ENCODE results near the gene ZNF787. TPM values are rescaled to one million over a fixed set of nuclear protein-coding genes. Genes with fewer than 3 reads are reported as not detected.
"Not testable (repeated sequence)": the region's sequence is repeated elsewhere in the genome, so short reads cannot be mapped to it uniquely, and the experiment has no call there.

The ZNF787 gene
- total RNA-seq, 4 donors from 2014 or later: 3.3 to 32.1 (median 21.5) TPM; not detected in 1

GRCh38 chr19:56155124-56155687 lies 34.1 kb upstream of the ZNF787 start:
- intact Hi-C loops (cut with DNase I; ENCODE audit: low total_unique reads): no loop called here
- H3K9me3 ChIP-seq: no peaks in the 10 kb centered on the region
- no peaks in the 10 kb centered on the region for H3K4me1 ChIP-seq
- H3K36me3 ChIP-seq: no peaks in the 10 kb centered on the region
- H3K27me3 ChIP-seq: no peaks in the 10 kb centered on the region
- no peak overlapping the region for H3K4me3 ChIP-seq
- TF ChIP-seq, protein P1, sequence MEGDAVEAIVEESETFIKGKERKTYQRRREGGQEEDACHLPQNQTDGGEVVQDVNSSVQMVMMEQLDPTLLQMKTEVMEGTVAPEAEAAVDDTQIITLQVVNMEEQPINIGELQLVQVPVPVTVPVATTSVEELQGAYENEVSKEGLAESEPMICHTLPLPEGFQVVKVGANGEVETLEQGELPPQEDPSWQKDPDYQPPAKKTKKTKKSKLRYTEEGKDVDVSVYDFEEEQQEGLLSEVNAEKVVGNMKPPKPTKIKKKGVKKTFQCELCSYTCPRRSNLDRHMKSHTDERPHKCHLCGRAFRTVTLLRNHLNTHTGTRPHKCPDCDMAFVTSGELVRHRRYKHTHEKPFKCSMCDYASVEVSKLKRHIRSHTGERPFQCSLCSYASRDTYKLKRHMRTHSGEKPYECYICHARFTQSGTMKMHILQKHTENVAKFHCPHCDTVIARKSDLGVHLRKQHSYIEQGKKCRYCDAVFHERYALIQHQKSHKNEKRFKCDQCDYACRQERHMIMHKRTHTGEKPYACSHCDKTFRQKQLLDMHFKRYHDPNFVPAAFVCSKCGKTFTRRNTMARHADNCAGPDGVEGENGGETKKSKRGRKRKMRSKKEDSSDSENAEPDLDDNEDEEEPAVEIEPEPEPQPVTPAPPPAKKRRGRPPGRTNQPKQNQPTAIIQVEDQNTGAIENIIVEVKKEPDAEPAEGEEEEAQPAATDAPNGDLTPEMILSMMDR (IDR thresholded peaks at IDR 0.05): no peak
- TF ChIP-seq POLR2A (IDR thresholded peaks at IDR 0.05): no peak
- H3K27ac ChIP-seq: no peak overlapping the region
- DNase-seq: no peak

- Histone ChIP-seq H3K27ac (peak overlapping the region in 1 of 2 donors; percentile 22), H3K27me3 (no peaks in the 10 kb centered on the region), H3K36me3 (no peaks in the 10 kb centered on the region)
These were observed 32.4 kb upstream of the ZNF787 start for GRCh38 chr19:56153507-56153906.

DNA sequence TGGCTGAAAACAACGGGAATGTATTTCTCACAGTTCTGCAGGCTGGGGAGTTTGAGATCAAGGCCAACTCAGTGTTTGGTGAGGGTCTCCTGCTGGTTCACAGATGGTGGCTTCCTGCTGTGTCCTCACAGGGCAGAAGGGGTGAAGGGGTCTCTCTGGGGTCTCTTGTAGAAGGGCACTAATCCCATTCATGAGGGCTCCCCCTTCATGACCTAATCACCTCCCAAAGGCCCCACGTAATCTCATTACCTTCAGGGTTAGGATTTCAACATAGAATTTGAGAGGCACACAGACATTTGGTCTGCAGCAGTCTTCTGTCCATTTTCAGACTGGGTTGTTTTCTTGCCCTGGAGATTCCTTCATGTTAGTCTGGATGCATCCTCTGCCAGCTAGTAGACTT lies 31.5 kb upstream of the ZNF787 start:
- TF ChIP-seq POLR2A (IDR thresholded peaks at IDR 0.05): no peak
- TF ChIP-seq, protein P1 (IDR thresholded peaks at IDR 0.05): no peak
- intact Hi-C loops (cut with DNase I; ENCODE audit: low total_unique reads): no loop called here
- H3K4me1 ChIP-seq: no peaks in the 10 kb centered on the region
- H3K27me3 ChIP-seq: no peaks in the 10 kb centered on the region
- no peaks in the 10 kb centered on the region for H3K9me3 ChIP-seq
- H3K4me3 ChIP-seq: no peak overlapping the region
- no peak overlapping the region for H3K27ac ChIP-seq
- no peak for DNase-seq
- no peaks in the 10 kb centered on the region for H3K36me3 ChIP-seq

More at GRCh38 chr19:56153507-56153906, 32.4 kb upstream of the ZNF787 start:
- no peak for TF ChIP-seq POLR2A (IDR thresholded peaks at IDR 0.05)
- TF ChIP-seq, protein P1 (IDR thresholded peaks at IDR 0.05): no peak
- DNase-seq: no peak
- Histone ChIP-seq H3K9me3 (no peaks in the 10 kb centered on the region), H3K4me3 (no peak overlapping the region), H3K4me1 (no peaks in the 10 kb centered on the region)
- intact Hi-C loops (cut with DNase I; ENCODE audit: low total_unique reads): no loop called here

- TF ChIP-seq POLR2A (IDR thresholded peaks at IDR 0.05): no peak
- TF ChIP-seq, protein P1 (IDR thresholded peaks at IDR 0.05): no peak
- Histone ChIP-seq H3K27ac (no peak overlapping the region), H3K4me3 (no peak overlapping the region), H3K9me3 (no peaks in the 10 kb centered on the region), H3K4me1 (no peaks in the 10 kb centered on the region), H3K27me3 (no peaks in the 10 kb centered on the region), H3K36me3 (no peaks in the 10 kb centered on the region)
- DNase-seq: no peak
- intact Hi-C loops (cut with DNase I; ENCODE audit: low total_unique reads): no loop called here
These were observed 29.3 kb upstream of the ZNF787 start for GRCh38 chr19:56150358-56150757.

- no peaks in the 10 kb centered on the region for H3K4me1 ChIP-seq
- H3K27me3 ChIP-seq: no peaks in the 10 kb centered on the region
- no peak for DNase-seq
- intact Hi-C loops (cut with DNase I; ENCODE audit: low total_unique reads): no loop called here
- H3K4me3 ChIP-seq: no peak overlapping the region
- no peak overlapping the region for H3K27ac ChIP-seq
- no peaks in the 10 kb centered on the region for H3K9me3 ChIP-seq
- TF ChIP-seq, protein P1 (IDR thresholded peaks at IDR 0.05): no peak
- no peak for TF ChIP-seq POLR2A (IDR thresholded peaks at IDR 0.05)
- H3K36me3 ChIP-seq: no peaks in the 10 kb centered on the region
These were observed 28.6 kb upstream of the ZNF787 start for GRCh38 chr19:56149656-56150038.

- H3K4me1 ChIP-seq; H3K9me3 ChIP-seq; H3K27me3 ChIP-seq; H3K36me3 ChIP-seq; H3K4me3 ChIP-seq; intact Hi-C loops (cut with DNase I; ENCODE audit: low total_unique reads); DNase-seq; H3K27ac ChIP-seq: not testable (repeated sequence)
These were observed 28.0 kb upstream of the ZNF787 start for GRCh38 chr19:56148955-56149655.
